Esophagus squamous epithelium (tissue), 5 donors: ENCODE data around the gene EXOSC7. TPM values are rescaled to one million over a fixed set of nuclear protein-coding genes. Genes with fewer than 3 reads are reported as not detected.

Experiments
- DNase-seq: peaks from one replicate; lab custom pipeline; 2025; lab: John Stamatoyannopoulos, UW
- H3K27ac ChIP-seq, 4 donors: fragments of 200-600 bp; sonication (generic); one replicate each; pipeline ENCODE4 v1.5.1; 2016 to 2019; ENCODE audit warnings: mild to moderate bottlenecking in 1 of 4
- H3K27me3 ChIP-seq, 4 donors: fragments of 200-600 bp; sonication (generic); 1 replicate in 3 of 4; 2 replicates in 1 of 4; pipeline versions ENCODE4 v1.5.1 to v1.6.0; 2017 to 2021; ENCODE audit warnings: antibody characterized with exemption in 1 of 4
- H3K36me3 ChIP-seq, 3 donors: fragments of 200-600 bp; sonication (generic); one replicate each; pipeline ENCODE4 v1.5.1; 2016 to 2019
- H3K4me1 ChIP-seq, 3 donors: fragments of 200-600 bp; sonication (generic); one replicate each; pipeline ENCODE4 v1.5.1; 2017 to 2019
- H3K4me3 ChIP-seq, 4 donors: fragments of 200-600 bp; sonication (generic); 1 replicate in 3 of 4; 2 replicates in 1 of 4; pipeline ENCODE4 v1.5.1; 2016 to 2019; ENCODE audit warnings: mild to moderate bottlenecking in 2 of 4, moderate library complexity in 1 of 4
- H3K9me3 ChIP-seq, 3 donors: fragments of 200-600 bp; sonication (generic); one replicate each; pipeline ENCODE4 v1.5.1; 2016 to 2019
- POLR2A ChIP-seq, 4 donors: fragments of 450-650 bp; IDR thresholded peaks; one replicate each; pipeline ENCODE4 v1.6.1; 2017; ENCODE audit warnings: antibody characterized with exemption in 4 of 4, mild to moderate bottlenecking in 4 of 4, moderate library complexity in 3 of 4
- WGBS, 2 donors: methylation state at CpG; one replicate each; pipeline ENCODE4 v1.1.5; 2018; 5-methylcytosine and 5-hydroxymethylcytosine counted together
- intact Hi-C: fragments of 100-400 bp; cut with DNase I; formaldehyde crosslinking; loops from one replicate; pipeline ENCODE4 v1.15.0; 2022
- total RNA-seq, 4 donors: library from RNA; depleted of rRNA; stranded (reverse); fragments of >200 nt; gene quantifications; one replicate each; pipeline ENCODE4 v1.1.0, GENCODE V29; 2016
- TF ChIP-seq, protein P1 (sequence below), 6 experiments: fragments of 450-650 bp in 4 of 6; fragments of 200-600 bp in 2 of 6; sonication (generic) in 2 of 6; IDR thresholded peaks; one replicate each; pipeline ENCODE4 v1.5.1; 2016 to 2019; ENCODE audit warnings: antibody characterized with exemption in 6 of 6, mild to moderate bottlenecking in 4 of 6, moderate library complexity in 4 of 6
- donor health status: DM: yes; HTN: yes; CAD: no.

EXOSC7 gene
- total RNA-seq, 4 donors from 2014 or later, result 28.8 to 59.9 (median 47.6) TPM

DNA sequence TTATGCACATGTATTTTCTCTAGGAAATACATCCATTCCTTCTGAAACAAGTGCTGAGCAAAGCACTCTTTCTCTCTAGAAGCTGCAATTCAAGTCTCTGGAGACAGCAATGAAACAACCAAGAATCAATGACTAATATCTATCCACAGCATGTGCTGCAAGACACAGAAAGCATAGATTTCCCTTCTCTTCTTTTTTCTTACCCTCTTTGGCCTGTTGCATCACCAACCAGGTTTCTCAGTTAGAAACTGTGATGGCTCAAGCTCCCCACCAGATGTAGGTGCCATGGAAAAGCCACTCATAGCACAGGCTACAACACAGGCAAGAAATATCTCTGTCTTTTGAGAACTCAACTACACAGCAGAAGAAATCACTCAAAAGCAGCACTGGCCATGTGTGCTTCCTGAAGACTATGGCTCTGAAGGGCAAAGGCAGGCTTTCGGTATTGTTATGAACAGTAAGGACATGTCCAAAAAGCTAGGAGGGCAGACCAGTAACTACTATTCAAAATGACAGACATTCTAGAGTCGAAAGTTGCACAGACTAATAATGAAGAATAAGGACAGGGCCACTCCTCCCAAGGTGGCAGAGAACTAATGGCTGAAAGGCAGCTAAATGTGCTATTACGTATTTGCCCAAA is 15.5 kb upstream of the EXOSC7 start:
- DNase-seq, result no peak
- TF ChIP-seq POLR2A (IDR thresholded peaks at IDR 0.05), result no peak
- TF ChIP-seq, protein P1, sequence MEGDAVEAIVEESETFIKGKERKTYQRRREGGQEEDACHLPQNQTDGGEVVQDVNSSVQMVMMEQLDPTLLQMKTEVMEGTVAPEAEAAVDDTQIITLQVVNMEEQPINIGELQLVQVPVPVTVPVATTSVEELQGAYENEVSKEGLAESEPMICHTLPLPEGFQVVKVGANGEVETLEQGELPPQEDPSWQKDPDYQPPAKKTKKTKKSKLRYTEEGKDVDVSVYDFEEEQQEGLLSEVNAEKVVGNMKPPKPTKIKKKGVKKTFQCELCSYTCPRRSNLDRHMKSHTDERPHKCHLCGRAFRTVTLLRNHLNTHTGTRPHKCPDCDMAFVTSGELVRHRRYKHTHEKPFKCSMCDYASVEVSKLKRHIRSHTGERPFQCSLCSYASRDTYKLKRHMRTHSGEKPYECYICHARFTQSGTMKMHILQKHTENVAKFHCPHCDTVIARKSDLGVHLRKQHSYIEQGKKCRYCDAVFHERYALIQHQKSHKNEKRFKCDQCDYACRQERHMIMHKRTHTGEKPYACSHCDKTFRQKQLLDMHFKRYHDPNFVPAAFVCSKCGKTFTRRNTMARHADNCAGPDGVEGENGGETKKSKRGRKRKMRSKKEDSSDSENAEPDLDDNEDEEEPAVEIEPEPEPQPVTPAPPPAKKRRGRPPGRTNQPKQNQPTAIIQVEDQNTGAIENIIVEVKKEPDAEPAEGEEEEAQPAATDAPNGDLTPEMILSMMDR (IDR thresholded peaks at IDR 0.05), result no peak
- WGBS, 2 donors, result 85 to 88% methylated on average over 3 of the region's 3 CpGs
- peaks cover 0 to 38% (median 0%) of the 10 kb centered on the region in 3 donors for H3K36me3 ChIP-seq
- no peaks in the 10 kb centered on the region for H3K9me3 ChIP-seq
- H3K27me3 ChIP-seq, result no peaks in the 10 kb centered on the region
- no peak overlapping the region for H3K4me3 ChIP-seq
- peak overlapping the region in 1 of 4 donors; percentile 14 for H3K27ac ChIP-seq
- intact Hi-C loops, result no loop called here
- peaks cover 25 to 92% (median 33%) of the 10 kb centered on the region in 3 donors for H3K4me1 ChIP-seq

DNA sequence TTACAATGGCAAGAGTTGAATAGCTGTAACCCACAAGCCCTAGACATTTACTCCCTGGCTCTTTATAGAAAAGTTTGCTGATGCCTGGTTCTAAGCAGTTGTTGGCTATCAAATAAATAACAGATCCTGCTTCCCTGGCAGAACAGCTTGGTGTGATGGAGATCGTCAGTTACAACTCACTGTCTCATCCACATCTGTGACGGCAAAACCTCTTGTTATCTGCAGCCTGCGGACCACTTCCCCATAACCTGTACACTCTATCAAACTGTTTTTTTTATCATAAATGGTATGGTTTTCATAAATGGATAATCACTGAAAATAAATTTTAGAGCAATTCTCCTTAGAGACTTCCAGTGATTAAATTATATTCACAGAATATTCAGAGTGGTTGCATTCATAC is 14.2 kb upstream of the EXOSC7 start:
- intact Hi-C loops, result no loop called here
- H3K27ac ChIP-seq, result no peak overlapping the region
- WGBS, 2 donors, result 92 to 93% methylated on average over 3 of the region's 3 CpGs
- H3K27me3 ChIP-seq, result no peaks in the 10 kb centered on the region
- H3K36me3 ChIP-seq, result peaks cover 0 to 24% (median 0%) of the 10 kb centered on the region in 3 donors
- H3K4me1 ChIP-seq, result peaks cover 30 to 97% (median 36%) of the 10 kb centered on the region in 3 donors
- no peak for DNase-seq
- H3K4me3 ChIP-seq, result no peak overlapping the region
- TF ChIP-seq POLR2A (IDR thresholded peaks at IDR 0.05), result no peak
- TF ChIP-seq, protein P1 (IDR thresholded peaks at IDR 0.05), result no peak
- H3K9me3 ChIP-seq, result no peaks in the 10 kb centered on the region

DNA sequence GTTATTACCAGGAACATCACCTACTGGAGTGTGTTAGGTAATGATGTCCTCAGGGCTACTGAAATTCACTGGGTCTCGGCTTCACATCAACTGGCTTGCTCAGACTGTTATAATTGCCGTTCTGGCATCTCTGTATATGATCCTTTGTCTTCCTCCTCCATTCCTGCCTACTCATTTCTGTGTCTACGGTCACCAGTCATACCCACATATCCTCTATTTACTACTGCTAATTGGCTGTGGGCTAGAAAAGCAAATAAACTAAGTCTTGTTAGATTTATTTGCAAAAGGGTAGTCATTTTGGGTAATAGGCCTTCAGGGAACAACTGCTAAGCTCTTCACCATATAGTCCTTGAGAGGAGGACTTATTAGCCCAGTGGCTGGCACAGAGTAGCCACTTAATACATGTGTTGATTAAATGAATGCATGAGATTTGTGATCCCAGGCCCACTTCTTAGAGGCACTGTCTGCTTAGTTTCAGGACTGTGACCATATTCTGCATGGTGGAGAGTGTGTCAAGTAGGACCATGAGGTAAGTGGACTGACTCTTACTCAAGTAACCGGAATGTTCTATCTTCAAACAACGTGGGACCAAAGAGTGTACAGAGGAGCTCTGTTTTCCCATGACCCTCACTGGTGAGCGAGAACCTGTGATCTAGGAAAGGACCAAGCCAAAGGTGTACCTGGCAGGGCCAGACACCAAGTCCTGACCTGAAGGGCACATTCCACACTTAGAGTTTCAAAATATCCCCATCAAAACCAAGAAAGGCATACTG is 13.2 kb upstream of the EXOSC7 start:
- Histone ChIP-seq H3K4me3 (no peak overlapping the region), H3K36me3 (peaks cover 0 to 15% (median 0%) of the 10 kb centered on the region in 3 donors), H3K9me3 (no peaks in the 10 kb centered on the region), H3K27ac (peak overlapping the region in 2 of 4 donors; percentile 10 to 66), H3K27me3 (no peaks in the 10 kb centered on the region), H3K4me1 (peaks cover 31 to 98% (median 42%) of the 10 kb centered on the region in 3 donors)
- TF ChIP-seq POLR2A (IDR thresholded peaks at IDR 0.05), result no peak
- TF ChIP-seq, protein P1 (IDR thresholded peaks at IDR 0.05), result no peak
- WGBS, 2 donors, result 64 to 69% methylated on average over 6 of the region's 6 CpGs
- no peak for DNase-seq
- intact Hi-C loops, result no loop called here

DNA sequence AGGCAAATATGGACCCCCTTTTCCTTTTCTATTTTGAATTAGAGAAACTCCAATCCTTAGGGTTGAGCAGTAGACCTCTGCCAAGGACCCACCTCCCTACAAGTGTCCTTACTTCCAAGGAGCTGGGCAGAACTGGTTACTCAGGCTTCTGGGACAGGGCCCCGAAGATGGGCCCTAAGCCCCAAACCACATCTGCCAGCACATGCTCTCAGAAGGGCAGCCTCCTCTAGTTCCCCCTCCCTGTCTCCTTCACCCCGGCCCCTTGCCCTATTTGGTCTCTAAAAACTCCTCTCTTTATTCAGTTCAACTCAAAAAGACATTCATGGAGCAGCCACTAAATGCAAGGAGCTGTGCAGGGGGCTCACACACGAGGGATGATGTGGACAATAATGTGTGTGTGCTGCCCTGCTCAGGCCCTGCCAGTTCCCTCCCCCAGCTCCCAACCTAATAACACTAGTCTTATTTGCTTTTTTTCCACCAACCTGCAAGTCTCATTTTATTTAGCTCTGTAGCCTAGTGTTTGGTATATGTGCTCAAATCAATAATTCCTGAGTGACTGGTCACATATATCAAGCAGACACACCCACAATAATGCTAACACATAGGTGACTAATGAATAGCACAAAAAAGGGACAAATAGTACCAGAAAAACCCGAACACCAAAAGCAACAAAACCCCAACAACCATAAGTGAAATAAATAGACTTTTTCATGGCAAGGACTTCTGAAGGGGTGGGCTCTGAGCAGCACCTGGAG is 12.3 kb upstream of the EXOSC7 start:
- Histone ChIP-seq H3K9me3 (no peaks in the 10 kb centered on the region), H3K4me3 (no peak overlapping the region), H3K4me1 (peaks cover 35 to 98% (median 48%) of the 10 kb centered on the region in 3 donors), H3K27ac (peak overlapping the region in 3 of 4 donors; percentile 20 to 66 (median 57)), H3K27me3 (no peaks in the 10 kb centered on the region), H3K36me3 (peaks cover 0 to 5% (median 0%) of the 10 kb centered on the region in 3 donors)
- TF ChIP-seq, protein P1 (IDR thresholded peaks at IDR 0.05), result no peak
- TF ChIP-seq POLR2A (IDR thresholded peaks at IDR 0.05), result no peak
- intact Hi-C loops, result no loop called here
- DNase-seq, result no peak
- WGBS, 2 donors, result 47 to 55% methylated on average over 4 of the region's 4 CpGs
